Common myeloid progenitor, CD34-positive (primary cell): ENCODE data around the gene KRTAP4-7.
A peak's percentile ranks its signal among the peaks of the same experiment; 100 is the strongest.

Source experiments
- CTCF ChIA-PET: fragments of 350-600 bp; sonication (Branson Sonifier 250); formaldehyde crosslinking; loops from one replicate; lab custom pipeline; 2021; ENCODE audit warnings: antibody characterized with exemption; lab: Charles Lee
- POLR2A ChIA-PET: fragments of 350-600 bp; sonication (Branson Sonifier 250); formaldehyde crosslinking; loops from one replicate; lab custom pipeline; 2021; ENCODE audit warnings: antibody characterized with exemption; lab: Charles Lee
- DNase-seq, 3 donors: peaks; one replicate each; pipeline versions ENCODE4 v3.0.0 to v3.0.0-alpha.2; 2013
- H3K27ac ChIP-seq, 2 experiments: 1 replicate in 1 of 2; 2 replicates in 1 of 2; pipeline ENCODE4 v1.7.0; 2013; ENCODE audit warnings: inconsistent platforms in 2 of 2, low read length in 2 of 2, mild to moderate bottlenecking in 2 of 2, low read depth in 1 of 2, moderate library complexity in 1 of 2; ENCODE audit not compliant: severe bottlenecking in 2 of 2, insufficient read depth in 1 of 2, poor library complexity in 1 of 2
- H3K27me3 ChIP-seq, 5 experiments: replicated peaks in 2 of 5; 1 replicate in 3 of 5; 2 replicates in 2 of 5; pipeline versions ENCODE4 v1.6.1 to v1.7.0; 2013; ENCODE audit warnings: low read length in 4 of 5, mild to moderate bottlenecking in 2 of 5, moderate library complexity in 2 of 5, inconsistent platforms in 1 of 5; ENCODE audit not compliant: insufficient read depth in 5 of 5, control insufficient read depth in 4 of 5
- H3K36me3 ChIP-seq, 4 experiments: 1 replicate in 2 of 4; 2 replicates in 2 of 4; pipeline versions ENCODE4 v1.6.1 to v1.7.0; 2013; ENCODE audit warnings: low read length in 3 of 4, control low read depth in 1 of 4, mild to moderate bottlenecking in 1 of 4; ENCODE audit not compliant: control insufficient read depth in 4 of 4, insufficient read depth in 4 of 4
- H3K4me1 ChIP-seq, 4 experiments: 1 replicate in 3 of 4; 2 replicates in 1 of 4; pipeline versions ENCODE4 v1.6.1 to v1.7.1; 2013; ENCODE audit warnings: low read length in 3 of 4, mild to moderate bottlenecking in 3 of 4, control low read depth in 1 of 4, inconsistent platforms in 1 of 4, moderate library complexity in 1 of 4; ENCODE audit not compliant: control insufficient read depth in 4 of 4, insufficient read depth in 4 of 4; ENCODE audit errors: control extremely low read depth in 1 of 4
- H3K4me3 ChIP-seq, 7 experiments: 1 replicate in 4 of 7; 2 replicates in 3 of 7; pipeline versions ENCODE4 v1.5.1 to v1.7.0; 2013; ENCODE audit warnings: mild to moderate bottlenecking in 7 of 7, low read length in 6 of 7, moderate library complexity in 6 of 7, inconsistent platforms in 2 of 7, low read depth in 2 of 7, control low read depth in 1 of 7; ENCODE audit not compliant: insufficient read depth in 4 of 7, control insufficient read depth in 1 of 7; ENCODE audit errors: extremely low read depth in 1 of 7
- H3K9me3 ChIP-seq, 5 experiments: 1 replicate in 4 of 5; 2 replicates in 1 of 5; pipeline versions ENCODE4 v1.6.1 to v1.7.1; 2013; ENCODE audit warnings: low read length in 4 of 5, mild to moderate bottlenecking in 2 of 5, inconsistent platforms in 1 of 5, low read depth in 1 of 5, moderate library complexity in 1 of 5; ENCODE audit not compliant: control insufficient read depth in 4 of 5, insufficient read depth in 2 of 5; ENCODE audit errors: control extremely low read depth in 1 of 5
- WGBS: methylation state at CpG from one replicate; pipeline ENCODE4 v1.1.5; 2013; ENCODE audit not compliant: insufficient coverage; 5-methylcytosine and 5-hydroxymethylcytosine counted together

KRTAP4-7 gene

GRCh38 chr17:41133880-41134735, 50.2 kb downstream of the KRTAP4-7 start:
- ChIA-PET POLR2A (no interaction called here), CTCF (no interaction called here)
- H3K4me1 ChIP-seq: peaks cover 0 to 4% (median 0%) of the 10 kb centered on the region in 4 experiments
- WGBS: no CpG with 5 or more reads among the region's 2 CpGs
- H3K9me3 ChIP-seq: peaks cover 0 to 8% (median 3%) of the 10 kb centered on the region in 5 experiments
- H3K4me3 ChIP-seq: no peak overlapping the region
- no peaks in the 10 kb centered on the region for H3K27me3 ChIP-seq
- H3K36me3 ChIP-seq: no peaks in the 10 kb centered on the region
- no peak overlapping the region for H3K27ac ChIP-seq
- peak in 2 of 3 donors; percentile 26 to 30 for DNase-seq
